ENCODE data around the gene XRCC4.
"Not testable (repeated sequence)": the region's sequence is repeated elsewhere in the genome, so short reads cannot be mapped to it uniquely, and the experiment has no call there.

XRCC4 gene

DNA sequence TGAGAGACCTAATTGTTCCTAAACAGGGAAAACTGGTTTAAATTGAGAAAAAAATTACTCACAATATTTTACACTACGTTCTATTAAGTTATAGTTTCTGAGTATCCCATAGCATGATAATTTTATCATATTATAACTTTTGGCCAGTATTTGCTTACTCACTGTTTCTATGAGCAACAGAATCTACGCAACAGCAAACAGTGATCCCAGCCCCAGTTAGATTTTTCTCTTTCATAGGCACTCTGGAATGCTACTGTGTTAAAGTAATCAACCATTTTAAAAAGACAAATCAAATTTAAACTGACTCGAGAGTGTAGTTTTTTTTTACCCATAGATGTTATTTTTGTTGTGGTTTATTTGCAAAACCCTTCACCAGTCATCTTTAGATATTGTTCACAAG is 107.2 kb downstream of the XRCC4 start:
- no peak for DNase-seq

DNA sequence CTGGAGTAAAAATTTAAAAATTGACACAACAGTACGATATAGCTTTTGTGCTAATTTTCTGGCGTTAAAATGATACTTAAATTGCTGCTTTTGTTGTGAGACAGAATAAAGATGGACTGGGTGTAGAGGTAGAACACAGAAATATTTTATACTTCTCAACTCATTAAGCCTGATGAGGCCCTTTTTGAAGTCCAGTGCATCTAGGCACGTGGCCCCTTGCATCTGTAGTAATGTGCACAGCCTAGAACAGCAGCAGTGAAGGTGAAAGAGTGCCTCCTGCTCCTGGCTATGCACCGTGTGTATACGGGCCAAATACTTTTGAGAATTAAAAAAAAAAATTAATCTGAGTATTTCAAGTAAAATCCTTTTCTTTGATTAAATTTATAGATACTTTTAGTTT is 115.6 kb downstream of the XRCC4 start:
- peak; percentile 42 for DNase-seq

DNA sequence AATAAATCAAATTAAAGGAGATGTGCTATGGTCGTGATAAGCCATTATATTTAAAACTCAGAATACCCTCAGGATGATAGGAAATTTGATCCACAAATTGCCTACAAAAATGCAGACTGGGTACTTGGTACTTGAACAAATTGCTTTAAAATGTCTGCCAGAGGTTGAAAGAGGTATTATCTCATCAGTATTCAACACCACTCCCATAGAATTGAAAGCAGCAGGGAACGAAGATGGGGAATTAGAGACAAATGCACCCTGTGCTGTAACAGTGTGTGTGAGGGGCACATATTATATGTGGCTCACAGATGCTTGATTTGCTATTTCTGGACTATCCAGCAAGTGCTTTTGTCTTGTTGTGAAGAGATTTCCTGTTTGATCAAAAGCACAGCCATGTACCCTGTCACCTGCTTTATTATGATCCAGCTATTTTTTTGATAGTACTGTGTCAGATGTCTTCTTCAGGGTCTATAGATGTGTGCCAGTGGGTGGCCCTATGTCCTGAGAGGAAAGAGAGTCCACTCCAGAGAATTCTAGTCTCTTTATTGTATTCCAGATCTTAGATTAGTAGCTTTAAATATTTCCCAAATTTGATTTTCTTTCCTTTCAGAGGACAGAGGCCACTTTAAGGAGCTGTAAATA is 120.1 kb downstream of the XRCC4 start:
- DNase-seq, result peak; percentile 64

DNA sequence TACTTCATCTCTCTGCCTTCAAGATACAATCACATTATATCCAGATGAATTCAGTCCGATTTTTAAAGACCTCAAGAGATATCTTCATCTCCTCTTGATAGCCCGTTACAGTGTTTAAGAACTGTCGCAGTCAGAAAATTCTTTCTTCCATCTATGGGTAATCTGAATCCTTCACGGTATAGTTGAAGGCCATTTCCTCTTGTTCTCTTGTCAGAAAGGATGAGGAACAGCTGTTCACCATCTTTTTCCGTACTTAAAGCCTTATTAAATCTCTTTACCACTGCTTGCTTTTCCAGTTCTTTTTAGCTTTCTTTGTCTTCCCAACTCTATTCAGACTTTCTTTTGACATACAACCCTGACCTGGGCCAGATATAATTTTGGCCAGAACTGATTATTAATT is 121.8 kb downstream of the XRCC4 start:
- peak; percentile 51 for DNase-seq

DNA sequence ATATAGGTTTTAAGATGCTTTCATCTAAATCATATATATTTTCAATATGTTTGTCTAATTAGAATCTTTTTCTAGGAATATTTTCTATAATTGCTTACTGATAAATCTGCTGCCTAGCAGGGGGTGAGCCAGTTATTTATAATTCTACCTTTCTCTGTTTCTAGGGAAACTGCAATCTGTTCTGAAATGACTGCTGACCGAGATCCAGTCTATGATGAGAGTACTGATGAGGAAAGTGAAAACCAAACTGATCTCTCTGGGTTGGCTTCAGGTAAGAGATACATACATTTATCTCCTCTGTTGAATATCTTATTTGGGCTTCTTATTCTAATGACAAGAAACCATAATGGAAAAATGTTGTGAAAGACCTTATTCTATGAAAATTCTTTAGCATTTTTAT is 127.3 kb downstream of the XRCC4 start:
- DNase-seq, result no peak

DNA sequence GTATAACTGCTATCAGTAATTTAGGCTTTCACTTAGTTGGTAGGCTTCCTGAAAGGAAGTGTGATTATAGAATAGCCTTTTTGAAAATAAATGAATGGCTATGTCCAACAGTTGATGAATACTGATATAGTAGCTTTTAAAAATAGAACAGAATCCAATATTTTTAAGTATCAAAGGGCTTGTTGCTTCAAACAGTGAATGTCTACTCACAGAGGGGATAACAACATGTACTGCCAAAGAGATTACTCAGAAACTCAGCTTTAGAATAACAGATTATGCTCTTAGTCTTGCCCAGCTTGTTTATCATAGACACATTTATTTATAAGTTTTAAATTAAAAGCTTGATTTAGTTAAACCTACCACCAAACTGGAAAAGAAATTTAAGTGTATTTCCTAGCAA is 132.6 kb downstream of the XRCC4 start:
- peak; percentile 69 for DNase-seq

DNA sequence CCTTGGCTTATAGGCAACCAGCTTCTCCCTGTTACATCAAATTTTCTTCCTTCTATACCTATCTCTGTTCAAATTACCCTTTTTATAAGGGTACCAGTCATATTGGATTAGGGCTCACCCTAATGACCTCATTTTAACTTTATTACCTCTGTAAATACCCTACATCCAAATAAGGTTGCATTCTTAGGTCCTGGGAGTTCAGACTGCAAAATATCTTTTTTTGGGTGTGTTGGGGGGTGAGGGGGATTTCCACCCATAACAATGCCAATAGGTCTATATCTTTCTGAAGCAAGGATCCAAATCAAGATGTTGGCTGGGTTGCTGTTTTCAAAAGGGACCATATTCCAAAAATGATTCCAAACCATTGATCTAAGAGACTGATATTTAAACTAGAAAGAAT is 141.7 kb downstream of the XRCC4 start:
- no peak for DNase-seq

DNA sequence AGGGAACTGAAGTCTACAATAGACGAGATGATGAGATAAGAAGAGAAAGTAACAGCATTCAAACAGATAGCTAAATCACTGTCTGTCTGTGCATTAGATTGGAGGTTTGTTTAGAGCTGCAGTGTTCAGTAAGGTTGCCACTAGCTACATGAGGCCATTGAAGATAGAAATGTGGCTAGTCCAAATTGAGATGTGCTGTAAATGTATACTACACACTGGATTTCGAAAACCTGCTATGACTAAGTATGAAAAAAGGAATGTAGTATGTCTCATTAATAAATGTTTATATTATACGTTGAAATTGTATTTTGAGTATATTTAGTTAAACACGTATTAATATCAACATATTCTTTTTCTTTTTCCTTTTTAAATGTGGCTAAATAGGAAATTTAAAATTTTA is 142.1 kb downstream of the XRCC4 start:
- no peak for DNase-seq

DNA sequence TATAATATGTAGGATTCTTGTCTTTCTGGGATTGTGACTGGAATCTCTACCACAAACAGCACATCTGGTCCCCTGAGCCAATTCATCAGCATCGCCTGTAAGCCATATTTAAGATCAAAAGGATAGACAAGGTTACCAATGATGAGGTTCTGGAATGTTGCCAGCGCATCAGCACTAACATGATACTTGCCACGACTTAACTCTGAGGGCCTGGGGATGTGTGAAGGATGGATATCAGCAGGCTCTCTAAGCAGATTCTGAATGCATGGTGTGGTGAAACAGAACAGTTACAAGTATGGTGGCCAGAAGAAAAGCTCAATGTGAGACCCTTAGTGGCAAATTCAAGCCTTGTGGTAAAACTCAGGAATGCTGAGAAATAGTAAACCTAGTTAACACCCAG is 143.0 kb downstream of the XRCC4 start:
- peak; percentile 87 for DNase-seq

DNA sequence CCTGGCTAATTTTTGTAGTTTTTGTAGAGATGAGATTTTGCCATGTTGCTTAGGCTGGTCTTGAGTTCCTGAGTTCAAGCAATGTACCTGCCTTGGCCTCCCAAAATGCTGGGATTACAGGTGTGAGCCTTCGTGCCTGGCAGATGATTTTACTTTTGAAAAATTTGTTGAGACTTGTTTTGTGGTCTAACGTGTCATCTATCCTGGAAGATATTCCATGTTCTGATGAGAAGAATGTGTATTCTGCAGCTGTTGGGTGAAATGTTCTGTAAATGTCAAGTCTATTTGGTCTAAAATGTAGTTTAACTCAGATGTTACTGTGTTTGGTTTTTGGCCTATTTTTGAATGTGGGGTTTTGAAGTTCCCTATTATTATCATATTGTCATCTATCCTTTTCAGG is 145.6 kb downstream of the XRCC4 start:
- no peak for DNase-seq

DNA sequence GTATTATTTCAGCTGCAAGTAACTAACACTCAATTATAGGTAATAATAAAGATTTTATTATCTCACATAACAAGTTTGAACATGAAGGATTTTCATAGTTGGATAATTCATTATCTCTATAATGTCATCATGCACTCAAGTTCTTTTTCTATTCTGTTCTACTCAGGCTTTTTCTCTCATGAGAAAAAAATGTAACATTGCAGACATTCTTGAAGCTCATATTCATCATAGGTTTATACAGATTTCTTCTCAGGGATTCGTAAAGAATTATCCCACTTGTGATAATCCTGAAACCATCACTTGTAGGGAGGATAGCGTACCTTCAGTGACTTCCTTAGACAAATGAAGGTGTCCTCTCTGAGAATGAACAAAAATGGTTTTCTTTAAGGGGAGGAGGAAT is 150.3 kb downstream of the XRCC4 start:
- DNase-seq, result no peak

DNA sequence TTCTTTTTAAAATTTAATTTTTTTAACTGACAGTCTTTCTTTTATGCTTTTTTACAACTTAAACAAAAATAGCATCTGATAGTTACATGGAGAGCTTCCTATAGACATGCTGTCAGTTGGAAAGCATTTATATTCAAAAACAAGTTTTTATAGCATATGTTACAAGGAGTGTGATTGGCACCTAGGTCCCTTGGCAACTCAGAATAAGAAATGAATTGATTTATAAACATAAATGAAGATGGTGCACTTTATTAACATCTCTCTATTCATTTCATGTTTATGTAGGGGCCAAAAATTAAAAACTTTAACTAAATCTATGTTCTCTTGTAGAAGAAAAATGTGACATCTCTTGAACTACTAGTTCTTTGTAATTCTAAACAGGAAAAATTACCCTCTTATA is 153.2 kb downstream of the XRCC4 start:
- no peak for DNase-seq

DNA sequence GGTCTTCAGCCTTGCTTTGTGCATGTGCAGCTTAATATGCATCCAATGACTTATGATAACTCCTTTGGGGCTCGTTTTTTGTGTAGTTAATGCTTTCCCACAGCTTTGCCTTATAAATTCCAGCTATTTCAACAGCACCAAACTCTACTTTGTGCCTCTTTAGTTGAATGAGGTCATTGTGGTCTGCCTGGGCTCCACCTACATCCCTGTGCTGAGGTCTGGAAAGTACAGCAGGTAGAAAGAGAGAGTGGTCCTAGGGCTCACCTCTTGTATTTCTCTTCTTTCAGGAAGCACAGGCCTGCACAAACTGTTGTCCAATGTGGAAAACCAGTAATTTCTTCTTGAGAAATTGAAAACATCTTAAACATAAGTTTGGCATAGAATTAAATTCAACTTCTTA is 167.2 kb downstream of the XRCC4 start:
- DNase-seq, result no peak

DNA sequence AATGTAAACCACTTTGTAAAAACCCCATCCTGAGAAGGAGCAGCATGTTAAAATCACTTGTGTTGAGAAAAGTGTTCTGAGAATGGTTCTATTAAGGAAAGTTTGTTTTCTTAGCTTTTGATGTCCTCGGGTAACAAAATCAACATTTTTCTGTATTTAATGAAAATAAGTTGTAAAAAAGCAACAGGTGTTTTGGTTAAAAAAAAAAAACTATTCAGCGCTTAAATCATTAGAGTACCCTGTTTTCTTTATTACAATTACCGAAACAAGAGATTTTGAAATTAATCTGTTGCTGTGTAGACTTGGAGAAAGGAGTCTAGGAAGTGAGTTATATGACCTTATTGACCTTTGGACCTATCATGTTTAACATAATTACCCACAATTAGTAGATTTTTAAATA is 167.7 kb downstream of the XRCC4 start:
- no peak for DNase-seq

DNA sequence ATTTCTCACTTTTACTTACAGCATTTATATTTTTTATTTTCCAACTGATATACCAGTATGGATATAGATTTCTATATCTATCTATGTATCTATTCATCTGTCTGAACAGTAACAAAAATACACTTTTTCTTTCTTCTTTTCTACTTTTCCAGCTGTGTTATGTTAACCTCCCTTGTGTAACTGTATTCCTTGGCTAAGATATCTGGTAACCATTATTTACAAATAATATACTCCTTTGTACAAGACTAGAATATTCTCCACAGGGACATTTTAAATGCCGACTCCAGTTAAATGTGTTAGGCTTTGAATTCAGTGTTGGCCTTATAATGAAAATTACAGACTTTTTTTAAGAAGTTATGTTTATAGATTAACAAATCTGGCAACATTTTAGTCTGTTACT is 168.7 kb downstream of the XRCC4 start:
- DNase-seq, result no peak

DNA sequence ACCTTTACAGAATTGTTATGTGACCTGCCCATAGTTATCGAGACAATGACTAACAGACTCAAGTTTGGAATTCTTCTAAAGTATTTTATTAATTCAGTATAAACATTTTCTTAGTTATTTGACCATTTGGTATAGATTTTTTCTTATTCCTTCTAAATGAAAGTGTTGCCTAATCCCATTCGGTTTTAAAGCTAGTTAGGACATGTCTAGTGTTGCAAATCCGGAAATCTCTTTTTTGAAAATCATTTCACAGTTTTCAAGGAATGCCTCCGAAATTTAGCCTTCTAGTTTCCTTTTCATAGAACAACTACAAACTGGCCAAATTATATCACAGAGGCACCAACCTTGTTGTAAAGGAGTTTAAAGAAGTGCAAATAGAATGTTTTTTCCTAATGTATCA is 171.8 kb downstream of the XRCC4 start:
- no peak for DNase-seq

DNA sequence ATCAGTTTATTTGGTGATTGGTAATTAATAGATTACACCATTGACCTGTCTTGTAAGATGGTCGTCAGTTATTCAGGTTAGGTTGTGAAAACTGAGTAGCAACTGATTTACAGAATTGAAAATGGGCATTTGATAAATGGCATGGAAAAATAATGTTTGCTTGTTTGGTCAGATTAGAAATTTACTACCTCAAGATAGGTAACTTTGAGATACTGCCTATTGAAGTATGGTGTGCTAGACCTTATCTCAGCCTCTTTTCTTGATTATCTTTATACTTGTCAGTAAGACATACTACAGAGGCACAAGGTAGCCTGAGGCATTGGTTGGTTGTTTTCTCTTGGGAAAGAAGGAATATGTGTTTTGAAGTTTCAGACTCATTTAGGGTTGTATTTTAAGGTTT is 174.5 kb downstream of the XRCC4 start:
- no peak for DNase-seq

DNA sequence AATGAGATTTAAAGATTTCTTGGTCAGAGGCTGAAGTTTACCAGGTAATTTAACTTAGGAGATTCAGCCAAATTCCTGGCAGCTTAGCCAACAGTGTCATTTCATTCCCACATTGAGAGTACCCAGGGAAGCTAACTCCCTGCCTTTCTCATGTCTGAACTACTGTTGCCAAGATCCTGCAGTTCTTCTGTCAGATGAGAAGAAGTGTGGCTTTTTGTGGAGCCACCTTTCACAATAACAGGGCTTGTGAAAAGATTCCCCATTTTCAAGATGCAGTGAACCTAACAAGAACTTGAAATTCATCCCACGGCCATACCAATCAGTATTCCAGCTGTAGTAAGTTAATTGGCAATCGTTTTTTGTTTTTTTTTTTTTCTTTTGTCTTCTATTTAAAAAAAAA is 176.4 kb downstream of the XRCC4 start:
- no peak for DNase-seq

DNA sequence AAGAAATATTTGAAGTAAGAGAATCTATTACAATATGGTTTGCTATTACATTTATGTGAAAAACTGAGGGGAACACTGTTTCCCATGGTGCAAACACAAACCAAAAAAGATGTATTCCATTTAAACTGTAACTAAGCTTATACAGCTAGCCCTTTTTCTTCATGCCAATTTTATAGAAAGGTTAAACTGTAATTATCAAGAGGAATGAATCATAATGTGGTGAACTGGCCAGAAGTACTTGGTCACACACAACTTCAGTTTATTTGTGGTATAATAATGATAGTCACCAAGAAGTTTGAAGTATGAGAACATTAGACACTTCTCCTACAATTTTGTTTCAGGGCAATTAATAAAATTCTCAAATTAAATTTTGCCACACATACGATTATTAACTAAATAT is 177.9 kb downstream of the XRCC4 start:
- DNase-seq, result no peak

DNA sequence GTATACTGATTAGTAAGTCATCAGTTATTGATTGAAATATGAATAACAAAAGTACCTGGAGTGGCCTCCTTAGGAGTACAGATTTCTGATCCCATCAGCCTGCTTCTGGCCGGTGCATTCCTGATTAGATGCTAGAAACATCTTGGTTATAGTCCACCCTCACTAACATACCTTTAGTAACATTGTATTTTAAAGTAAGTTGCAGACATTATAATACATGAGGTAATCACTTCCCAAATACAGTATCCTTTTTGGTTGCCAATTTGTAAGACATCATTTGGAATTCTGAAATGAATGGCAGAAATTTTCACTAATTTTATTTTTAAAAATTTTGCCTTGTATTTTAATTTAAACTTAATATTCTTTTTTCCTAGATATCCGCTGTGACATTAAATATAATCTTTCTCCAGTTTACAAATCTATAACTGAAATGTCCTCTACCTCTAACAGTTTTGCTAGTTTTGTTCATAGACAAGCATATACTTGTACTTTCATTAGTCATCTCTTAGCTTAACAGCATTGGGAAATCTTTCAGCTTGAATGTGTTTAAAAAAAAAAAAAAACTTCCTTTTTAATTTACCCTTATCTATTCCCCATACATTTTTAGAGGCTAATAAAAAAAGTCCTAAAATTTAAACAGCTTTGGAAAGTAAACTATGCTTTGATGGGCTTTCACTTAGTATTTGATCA is 178.9 kb downstream of the XRCC4 start:
- no peak for DNase-seq

DNA sequence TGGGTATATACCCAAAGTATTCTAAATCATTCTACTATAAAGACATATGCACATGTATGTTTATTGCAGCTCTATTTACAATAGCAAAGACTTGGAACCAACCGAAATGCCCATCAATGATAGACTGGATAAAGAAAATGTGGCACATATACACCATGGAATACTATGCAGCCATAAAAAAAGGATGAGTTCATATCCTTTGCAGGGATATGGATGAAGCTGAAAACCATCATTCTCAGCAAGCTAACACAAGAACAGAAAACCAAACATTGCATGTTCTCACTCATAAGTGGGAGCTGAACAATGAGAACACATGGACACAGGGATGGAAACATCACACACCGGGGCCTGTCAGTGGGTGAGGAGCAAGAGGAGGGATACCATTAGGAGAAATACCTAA is 180.3 kb downstream of the XRCC4 start:
- DNase-seq, result not testable (repeated sequence)

DNA sequence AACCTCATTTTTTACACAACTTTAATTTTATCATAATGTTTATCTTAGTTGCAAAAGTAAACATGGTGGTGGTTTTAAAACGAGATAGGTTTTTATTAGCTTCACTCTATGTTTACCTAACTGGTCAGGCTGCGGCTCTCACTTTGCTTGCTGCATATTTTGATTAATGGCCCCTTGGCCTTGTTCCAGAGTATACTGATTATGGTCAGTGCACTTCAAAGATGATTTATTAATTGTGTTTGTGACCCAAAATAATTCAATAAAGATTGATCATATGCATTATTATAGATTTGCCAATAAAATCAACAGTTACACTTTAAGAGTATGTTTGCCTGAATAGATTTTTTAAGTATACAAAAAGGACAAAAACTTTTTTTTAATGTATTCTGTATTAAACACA is 188.0 kb downstream of the XRCC4 start:
- DNase-seq, result no peak

DNA sequence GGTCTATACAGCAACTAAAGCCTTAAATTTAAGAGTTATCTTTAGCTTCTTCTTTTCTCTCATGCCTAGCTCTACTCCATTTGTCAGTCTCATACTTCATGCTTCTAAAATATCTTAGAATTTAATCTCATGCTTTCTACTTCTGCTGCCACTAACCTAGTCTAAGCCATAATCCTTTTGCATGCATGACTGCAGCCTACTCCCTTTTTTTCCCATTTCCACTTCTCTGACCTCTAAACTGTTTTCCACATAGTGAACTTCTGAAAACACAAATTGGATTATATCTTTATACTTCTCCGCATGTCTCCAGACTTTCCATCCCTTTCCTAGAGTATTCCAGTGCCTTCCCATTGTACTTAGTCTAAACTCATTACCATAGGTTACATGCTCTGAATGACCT is 193.0 kb downstream of the XRCC4 start:
- peak; percentile 66 for DNase-seq

DNA sequence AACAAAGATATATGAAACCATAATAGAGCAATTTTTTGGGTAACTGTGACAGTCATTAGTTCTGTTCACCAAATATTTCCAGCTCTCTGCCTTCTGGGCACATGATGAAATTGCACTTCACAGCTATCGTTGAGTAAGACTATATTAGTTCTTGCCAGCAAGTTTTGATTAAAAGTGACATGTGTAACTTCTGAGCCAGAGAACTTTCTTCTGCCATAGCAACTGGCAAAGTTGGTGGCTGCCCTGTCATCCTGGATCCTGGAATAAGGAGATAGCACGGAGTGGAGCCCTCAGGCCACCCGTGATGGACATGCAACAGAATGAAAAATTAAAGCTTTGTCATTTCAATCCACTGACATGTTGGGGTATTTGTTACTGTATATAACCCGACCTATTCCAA is 199.8 kb downstream of the XRCC4 start:
- DNase-seq, result no peak

DNA sequence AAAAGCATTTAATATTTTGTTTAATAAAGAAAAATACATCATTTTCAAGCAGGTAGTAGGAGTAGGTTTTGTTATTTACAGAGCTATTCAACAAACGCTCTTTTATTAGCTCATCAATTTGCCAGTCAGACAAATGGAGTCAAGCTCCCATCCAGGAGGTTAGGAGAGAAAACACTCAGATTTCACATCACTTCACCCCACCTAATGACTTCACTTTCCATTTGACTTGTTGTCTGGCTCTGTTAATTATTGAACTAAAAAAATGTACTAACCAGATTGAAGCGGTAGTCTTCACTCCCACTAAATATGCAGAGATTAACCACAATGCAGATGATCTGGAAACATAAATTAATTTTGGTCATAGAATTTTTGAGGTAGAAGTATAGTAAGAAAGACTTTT is 200.6 kb downstream of the XRCC4 start:
- DNase-seq, result no peak

All from NCI-H82 (cell line).